RWPE2 (cell line): ENCODE data around the gene MYO5A.

ENCODE experiments used
- ATAC-seq: fragments of 200-7000 bp; cut with Tn5 transposase; 3 replicates; pipeline ENCODE4 v1.9.1; 2021; ENCODE audit warnings: low read depth
- DNase-seq: peaks from one replicate; pipeline ENCODE4 v3.0.0-alpha.2; 2020; ENCODE audit warnings: low spot score
- H3K27ac ChIP-seq: fragments of 450-650 bp; 2 replicates; pipeline ENCODE4 v1.5.1; 2017; ENCODE audit warnings: mild to moderate bottlenecking; ENCODE audit not compliant: poor library complexity, severe bottlenecking
- H3K27me3 ChIP-seq: fragments of 250-450 bp; sonication (Bioruptor Pico); 2 replicates; pipeline ENCODE4 v1.5.1; 2021; ENCODE audit warnings: mild to moderate bottlenecking, moderate library complexity; ENCODE audit not compliant: insufficient read depth, poor library complexity, severe bottlenecking
- H3K36me3 ChIP-seq: fragments of 250-450 bp; sonication (Bioruptor Pico); 2 replicates; pipeline ENCODE4 v1.5.1; 2020; ENCODE audit warnings: low read depth, mild to moderate bottlenecking, moderate library complexity
- H3K4me1 ChIP-seq: fragments of 250-450 bp; sonication (Bioruptor Pico); 2 replicates; pipeline ENCODE4 v1.5.1; 2021; ENCODE audit warnings: mild to moderate bottlenecking, moderate library complexity; ENCODE audit not compliant: insufficient read depth, poor library complexity, severe bottlenecking
- H3K4me3 ChIP-seq: fragments of 250-450 bp; sonication (Bioruptor Pico); 2 replicates; pipeline ENCODE4 v1.5.1; 2021; ENCODE audit warnings: mild to moderate bottlenecking, moderate library complexity; ENCODE audit not compliant: severe bottlenecking
- H3K9me3 ChIP-seq: fragments of 250-450 bp; sonication (Bioruptor Pico); 2 replicates; pipeline ENCODE4 v1.5.1; 2021; ENCODE audit warnings: mild to moderate bottlenecking, moderate library complexity; ENCODE audit not compliant: severe bottlenecking
- CTCF ChIP-seq: fragments of 450-650 bp; IDR thresholded peaks from one replicate; pipeline ENCODE4 v1.5.1; 2017; ENCODE audit warnings: mild to moderate bottlenecking, moderate library complexity; ENCODE audit not compliant: poor library complexity, severe bottlenecking

MYO5A gene

GRCh38 chr15:52338891-52339290, 189.8 kb downstream of the MYO5A start:
- peak overlapping the region; percentile 82 for H3K27ac ChIP-seq
- DNase-seq (no peak), ATAC-seq (no peak)
- no peak overlapping the region for H3K4me3 ChIP-seq
- H3K27me3 ChIP-seq = no peaks in the 10 kb centered on the region
- peaks cover 40% of the 10 kb centered on the region for H3K4me1 ChIP-seq
- no peak for TF ChIP-seq CTCF
- no peaks in the 10 kb centered on the region for H3K9me3 ChIP-seq
- peaks cover 7% of the 10 kb centered on the region; the same call in 1 of the 2 replicates for H3K36me3 ChIP-seq

GRCh38 chr15:52338058-52338457, 190.6 kb downstream of the MYO5A start:
- DNase-seq (no peak), ATAC-seq (no peak)
- Histone ChIP-seq H3K36me3 (peaks cover 7% of the 10 kb centered on the region; the same call in 1 of the 2 replicates), H3K4me3 (no peak overlapping the region), H3K4me1 (peaks cover 48% of the 10 kb centered on the region), H3K27me3 (no peaks in the 10 kb centered on the region), H3K27ac (peak overlapping the region; percentile 82), H3K9me3 (no peaks in the 10 kb centered on the region)
- no peak for TF ChIP-seq CTCF

GRCh38 chr15:52337198-52337853, 191.4 kb downstream of the MYO5A start:
- no peak for TF ChIP-seq CTCF
- ATAC-seq = peak; percentile 73
- peaks cover 7% of the 10 kb centered on the region; the same call in 1 of the 2 replicates for H3K36me3 ChIP-seq
- peaks cover 51% of the 10 kb centered on the region for H3K4me1 ChIP-seq
- no peak overlapping the region for H3K4me3 ChIP-seq
- H3K9me3 ChIP-seq = no peaks in the 10 kb centered on the region
- H3K27ac ChIP-seq = peak overlapping the region; percentile 82
- DNase-seq = no peak
- no peaks in the 10 kb centered on the region for H3K27me3 ChIP-seq

- DNase-seq = no peak
These were observed 192.2 kb downstream of the MYO5A start for GRCh38 chr15:52336529-52336928.

More at GRCh38 chr15:52336529-52336928, 192.2 kb downstream of the MYO5A start:
- peak; percentile 41 for TF ChIP-seq CTCF
- H3K9me3 ChIP-seq = no peaks in the 10 kb centered on the region
- H3K4me1 ChIP-seq = peaks cover 57% of the 10 kb centered on the region
- H3K4me3 ChIP-seq = no peak overlapping the region
- peak overlapping the region; percentile 82 for H3K27ac ChIP-seq
- no peaks in the 10 kb centered on the region for H3K27me3 ChIP-seq
- H3K36me3 ChIP-seq = peaks cover 7% of the 10 kb centered on the region; the same call in 1 of the 2 replicates
- no peak for ATAC-seq
